HEK293 (cell line): Measurements from ENCODE around the gene FBXO42.

ENCODE experiments used
- CTCF ChIA-PET: fragments of 350-600 bp; formaldehyde crosslinking; extraction: SDS; loops from one replicate; lab custom pipeline; 2021; ENCODE audit warnings: antibody characterized with exemption; lab: Yijun Ruan, JAX
- POLR2A ChIA-PET: fragments of 300-600 bp; formaldehyde crosslinking; extraction: SDS; loops from one replicate; lab custom pipeline; 2020; ENCODE audit warnings: antibody characterized with exemption, inconsistent platforms; lab: Yijun Ruan, JAX
- H3K27ac ChIP-seq: fragments of 200-500 bp; sonication (Bioruptor generic); 2 replicates; pipeline ENCODE4 v1.5.1; 2014; ENCODE audit warnings: low read depth, low read length, control low read depth, inconsistent platforms; ENCODE audit errors: extremely low read depth
- H3K36me3 ChIP-seq, 2 experiments: fragments of 200-500 bp in 1 of 2; sonication (Bioruptor generic) in 1 of 2; 1 replicate in 1 of 2; 2 replicates in 1 of 2; pipeline ENCODE4 v1.5.1; 2014 to 2017; ENCODE audit warnings: inconsistent platforms in 2 of 2, low read length in 2 of 2; ENCODE audit not compliant: control insufficient read depth in 2 of 2, insufficient read depth in 1 of 2
- H3K4me1 ChIP-seq: fragments of 200-500 bp; sonication (Bioruptor generic); 2 replicates; pipeline ENCODE4 v1.5.1; 2014; ENCODE audit warnings: mild to moderate bottlenecking, low read length, inconsistent platforms; ENCODE audit not compliant: control insufficient read depth, insufficient read depth
- H3K4me3 ChIP-seq: 2 replicates; pipeline ENCODE4 v1.5.1; 2011; ENCODE audit warnings: low read depth, mild to moderate bottlenecking, control low read depth, low read length, moderate library complexity
- H3K9me3 ChIP-seq: fragments of 200-500 bp; sonication (Bioruptor generic); 2 replicates; pipeline ENCODE4 v1.5.1; 2014; ENCODE audit warnings: low read depth, low read length, inconsistent platforms; ENCODE audit not compliant: control insufficient read depth, insufficient read depth
- CTCF ChIP-seq: fragments of 450-650 bp; formaldehyde crosslinking; IDR thresholded peaks from 2 replicates; pipeline ENCODE4 v1.5.1; 2016; ENCODE audit warnings: missing biosample characterization, missing genetic modification characterization
- OSR2 ChIP-seq: fragments of 450-650 bp; formaldehyde crosslinking; IDR thresholded peaks from 2 replicates; pipeline ENCODE4 v1.5.1; 2016; ENCODE audit warnings: missing biosample characterization, missing genetic modification characterization
- PRDM2 ChIP-seq: fragments of 450-650 bp; formaldehyde crosslinking; IDR thresholded peaks from 2 replicates; pipeline ENCODE4 v1.5.1; 2016; ENCODE audit warnings: missing biosample characterization, missing genetic modification characterization, borderline replicate concordance
- SP2 ChIP-seq: fragments of 450-650 bp; formaldehyde crosslinking; IDR thresholded peaks from 2 replicates; pipeline ENCODE4 v1.5.1; 2016; ENCODE audit warnings: missing biosample characterization, missing genetic modification characterization
- SP3 ChIP-seq: fragments of 450-650 bp; formaldehyde crosslinking; IDR thresholded peaks from 2 replicates; pipeline ENCODE4 v1.5.1; 2016; ENCODE audit warnings: missing biosample characterization, missing genetic modification characterization
- ZBTB21 ChIP-seq: fragments of 450-650 bp; formaldehyde crosslinking; IDR thresholded peaks from 2 replicates; pipeline ENCODE4 v1.5.1; 2017; ENCODE audit warnings: missing biosample characterization, missing genetic modification characterization
- ZNF174 ChIP-seq: fragments of 450-650 bp; formaldehyde crosslinking; IDR thresholded peaks from 2 replicates; pipeline ENCODE4 v1.5.0; 2017; ENCODE audit warnings: missing biosample characterization, mild to moderate bottlenecking, missing genetic modification characterization
- ZNF350 ChIP-seq: fragments of 450-650 bp; formaldehyde crosslinking; IDR thresholded peaks from 2 replicates; pipeline ENCODE4 v1.5.0; 2017; ENCODE audit warnings: missing biosample characterization, mild to moderate bottlenecking, missing genetic modification characterization
- ZNF704 ChIP-seq: fragments of 450-650 bp; formaldehyde crosslinking; IDR thresholded peaks from 2 replicates; pipeline ENCODE4 v1.5.1; 2016; ENCODE audit warnings: missing biosample characterization, missing genetic modification characterization
- ZNF792 ChIP-seq: fragments of 450-650 bp; formaldehyde crosslinking; IDR thresholded peaks from 2 replicates; pipeline ENCODE4 v1.5.1; 2016; ENCODE audit warnings: missing biosample characterization, missing genetic modification characterization
- TF ChIP-seq, protein P1 (sequence below): fragments of 450-650 bp; formaldehyde crosslinking; IDR thresholded peaks from 2 replicates; pipeline ENCODE4 v1.5.1; 2016; ENCODE audit warnings: missing biosample characterization, missing genetic modification characterization, low read depth
- TF ChIP-seq, protein P2 (sequence below): fragments of 450-650 bp; formaldehyde crosslinking; IDR thresholded peaks from 2 replicates; pipeline ENCODE4 v1.5.1; 2016; ENCODE audit warnings: missing biosample characterization, missing genetic modification characterization
- TF ChIP-seq, protein P3 (sequence below): fragments of 450-650 bp; IDR thresholded peaks from 2 replicates; pipeline ENCODE4 v1.5.1; 2018; ENCODE audit warnings: missing biosample characterization, missing genetic modification characterization

FBXO42 gene

GRCh38 chr1:16260814-16261213, 91.5 kb downstream of the FBXO42 start (continued):
- no peak for TF ChIP-seq ZBTB21 (tag by site-specific recombination)

- Histone ChIP-seq H3K9me3 (no peaks in the 10 kb centered on the region), H3K36me3 (peaks cover 4 to 27% of the 10 kb centered on the region in 2 experiments; a peak in 2 of 3 replicates), H3K4me1 (no peaks in the 10 kb centered on the region), H3K27ac (no peak overlapping the region), H3K4me3 (no peak overlapping the region)
- no peak for TF ChIP-seq ZNF792 (tag by site-specific recombination)
- TF ChIP-seq PRDM2 (tag by site-specific recombination), result no peak
- no peak for TF ChIP-seq SP2 (tag by site-specific recombination)
- TF ChIP-seq, protein P1, sequence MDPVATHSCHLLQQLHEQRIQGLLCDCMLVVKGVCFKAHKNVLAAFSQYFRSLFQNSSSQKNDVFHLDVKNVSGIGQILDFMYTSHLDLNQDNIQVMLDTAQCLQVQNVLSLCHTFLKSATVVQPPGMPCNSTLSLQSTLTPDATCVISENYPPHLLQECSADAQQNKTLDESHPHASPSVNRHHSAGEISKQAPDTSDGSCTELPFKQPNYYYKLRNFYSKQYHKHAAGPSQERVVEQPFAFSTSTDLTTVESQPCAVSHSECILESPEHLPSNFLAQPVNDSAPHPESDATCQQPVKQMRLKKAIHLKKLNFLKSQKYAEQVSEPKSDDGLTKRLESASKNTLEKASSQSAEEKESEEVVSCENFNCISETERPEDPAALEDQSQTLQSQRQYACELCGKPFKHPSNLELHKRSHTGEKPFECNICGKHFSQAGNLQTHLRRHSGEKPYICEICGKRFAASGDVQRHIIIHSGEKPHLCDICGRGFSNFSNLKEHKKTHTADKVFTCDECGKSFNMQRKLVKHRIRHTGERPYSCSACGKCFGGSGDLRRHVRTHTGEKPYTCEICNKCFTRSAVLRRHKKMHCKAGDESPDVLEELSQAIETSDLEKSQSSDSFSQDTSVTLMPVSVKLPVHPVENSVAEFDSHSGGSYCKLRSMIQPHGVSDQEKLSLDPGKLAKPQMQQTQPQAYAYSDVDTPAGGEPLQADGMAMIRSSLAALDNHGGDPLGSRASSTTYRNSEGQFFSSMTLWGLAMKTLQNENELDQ (tag by site-specific recombination), result no peak
- no peak for TF ChIP-seq ZNF174 (tag by site-specific recombination)
- no peak for TF ChIP-seq ZNF350
- no peak for TF ChIP-seq SP3 (tag by site-specific recombination)
- no peak for TF ChIP-seq CTCF (tag by site-specific recombination)
- TF ChIP-seq, protein P2, sequence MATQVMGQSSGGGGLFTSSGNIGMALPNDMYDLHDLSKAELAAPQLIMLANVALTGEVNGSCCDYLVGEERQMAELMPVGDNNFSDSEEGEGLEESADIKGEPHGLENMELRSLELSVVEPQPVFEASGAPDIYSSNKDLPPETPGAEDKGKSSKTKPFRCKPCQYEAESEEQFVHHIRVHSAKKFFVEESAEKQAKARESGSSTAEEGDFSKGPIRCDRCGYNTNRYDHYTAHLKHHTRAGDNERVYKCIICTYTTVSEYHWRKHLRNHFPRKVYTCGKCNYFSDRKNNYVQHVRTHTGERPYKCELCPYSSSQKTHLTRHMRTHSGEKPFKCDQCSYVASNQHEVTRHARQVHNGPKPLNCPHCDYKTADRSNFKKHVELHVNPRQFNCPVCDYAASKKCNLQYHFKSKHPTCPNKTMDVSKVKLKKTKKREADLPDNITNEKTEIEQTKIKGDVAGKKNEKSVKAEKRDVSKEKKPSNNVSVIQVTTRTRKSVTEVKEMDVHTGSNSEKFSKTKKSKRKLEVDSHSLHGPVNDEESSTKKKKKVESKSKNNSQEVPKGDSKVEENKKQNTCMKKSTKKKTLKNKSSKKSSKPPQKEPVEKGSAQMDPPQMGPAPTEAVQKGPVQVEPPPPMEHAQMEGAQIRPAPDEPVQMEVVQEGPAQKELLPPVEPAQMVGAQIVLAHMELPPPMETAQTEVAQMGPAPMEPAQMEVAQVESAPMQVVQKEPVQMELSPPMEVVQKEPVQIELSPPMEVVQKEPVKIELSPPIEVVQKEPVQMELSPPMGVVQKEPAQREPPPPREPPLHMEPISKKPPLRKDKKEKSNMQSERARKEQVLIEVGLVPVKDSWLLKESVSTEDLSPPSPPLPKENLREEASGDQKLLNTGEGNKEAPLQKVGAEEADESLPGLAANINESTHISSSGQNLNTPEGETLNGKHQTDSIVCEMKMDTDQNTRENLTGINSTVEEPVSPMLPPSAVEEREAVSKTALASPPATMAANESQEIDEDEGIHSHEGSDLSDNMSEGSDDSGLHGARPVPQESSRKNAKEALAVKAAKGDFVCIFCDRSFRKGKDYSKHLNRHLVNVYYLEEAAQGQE (tag by site-specific recombination), result no peak
- TF ChIP-seq ZNF704 (tag by site-specific recombination), result no peak
- TF ChIP-seq, protein P3, sequence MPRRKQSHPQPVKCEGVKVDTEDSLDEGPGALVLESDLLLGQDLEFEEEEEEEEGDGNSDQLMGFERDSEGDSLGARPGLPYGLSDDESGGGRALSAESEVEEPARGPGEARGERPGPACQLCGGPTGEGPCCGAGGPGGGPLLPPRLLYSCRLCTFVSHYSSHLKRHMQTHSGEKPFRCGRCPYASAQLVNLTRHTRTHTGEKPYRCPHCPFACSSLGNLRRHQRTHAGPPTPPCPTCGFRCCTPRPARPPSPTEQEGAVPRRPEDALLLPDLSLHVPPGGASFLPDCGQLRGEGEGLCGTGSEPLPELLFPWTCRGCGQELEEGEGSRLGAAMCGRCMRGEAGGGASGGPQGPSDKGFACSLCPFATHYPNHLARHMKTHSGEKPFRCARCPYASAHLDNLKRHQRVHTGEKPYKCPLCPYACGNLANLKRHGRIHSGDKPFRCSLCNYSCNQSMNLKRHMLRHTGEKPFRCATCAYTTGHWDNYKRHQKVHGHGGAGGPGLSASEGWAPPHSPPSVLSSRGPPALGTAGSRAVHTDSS (tag by site-specific recombination), result no peak
- no peak for TF ChIP-seq OSR2 (tag by site-specific recombination)
- CTCF ChIA-PET, result interaction anchor here (0.7 to 2.0 kb wide), 3 partner anchors 13 to 112 kb away, joined by 3 to 5 read pairs (median 3); no protein-coding TSS in a partner anchor
- POLR2A ChIA-PET, result no interaction called here
These were observed 93.6 kb downstream of the FBXO42 start for GRCh38 chr1:16258591-16259135.
